HepG2 (cell line): ENCODE measurements around the gene PRSS53. TPM values are rescaled to one million over a fixed set of nuclear protein-coding genes. Genes with fewer than 3 reads are reported as not detected.

Experiments used
- ARHGAP35 ChIP-seq: sonication (generic); formaldehyde crosslinking; IDR thresholded peaks from 2 replicates; pipeline ENCODE4 v1.9.0; 2022; ENCODE audit warnings: mild to moderate bottlenecking, inconsistent platforms, moderate library complexity, missing genetic modification reagents, borderline replicate concordance
- ASH2L ChIP-seq: fragments of 300-600, 200-600 bp; sonication (generic); IDR thresholded peaks from 2 replicates; pipeline ENCODE4 v1.7.0; 2017; ENCODE audit warnings: low read depth, mild to moderate bottlenecking, moderate library complexity, mixed read lengths, low read length; ENCODE audit not compliant: insufficient read length
- ATM ChIP-seq: fragments of 450-650 bp; IDR thresholded peaks from 2 replicates; pipeline ENCODE4 v1.7.1; 2017; ENCODE audit warnings: mild to moderate bottlenecking, borderline replicate concordance
- CREM ChIP-seq, 2 experiments: sonication (generic) in 1 of 2; formaldehyde crosslinking in 1 of 2; IDR thresholded peaks; 2 replicates each; pipeline versions ENCODE4 v1.4.0 to v1.6.1; 2016 to 2020; ENCODE audit warnings: antibody characterized with exemption in 1 of 2, mild to moderate bottlenecking in 1 of 2, missing genetic modification reagents in 1 of 2
- HNRNPL ChIP-seq: fragments of 200-400 bp; formaldehyde crosslinking; IDR thresholded peaks from 2 replicates; pipeline ENCODE4 v1.6.1; 2017; ENCODE audit warnings: mild to moderate bottlenecking, low read depth, low read length
- KMT2B ChIP-seq: IDR thresholded peaks from 2 replicates; pipeline ENCODE4 v1.6.1; 2016; ENCODE audit warnings: missing genetic modification reagents, missing compliant biosample characterization
- PAF1 ChIP-seq: IDR thresholded peaks from 2 replicates; pipeline ENCODE4 v1.6.1; 2016; ENCODE audit warnings: missing genetic modification reagents, missing compliant biosample characterization
- PPARG ChIP-seq: conservative IDR thresholded peaks from 2 replicates; pipeline ENCODE4 v1.6.1; 2016; ENCODE audit warnings: missing biosample characterization, missing genetic modification reagents
- RBM39 ChIP-seq: fragments of 200-400 bp; formaldehyde crosslinking; IDR thresholded peaks from one replicate; pipeline ENCODE4 v1.6.1; 2018; ENCODE audit warnings: antibody characterized with exemption, mild to moderate bottlenecking, low read depth, low read length; ENCODE audit not compliant: poor library complexity, severe bottlenecking
- RFXANK ChIP-seq: IDR thresholded peaks from 2 replicates; pipeline ENCODE4 v1.6.1; 2016
- SP1 ChIP-seq, 2 experiments: fragments of 450-650 bp in 1 of 2; sonication (generic) in 1 of 2; formaldehyde crosslinking in 1 of 2; IDR thresholded peaks; 2 replicates each; pipeline versions ENCODE4 v1.4.0 to v1.6.1; 2016 to 2020; ENCODE audit warnings: missing genetic modification reagents in 1 of 2
- WIZ ChIP-seq: sonication (generic); formaldehyde crosslinking; IDR thresholded peaks from 2 replicates; pipeline ENCODE4 v1.5.1; 2020; ENCODE audit warnings: mild to moderate bottlenecking, missing genetic modification reagents
- ZNF317 ChIP-seq: sonication (generic); formaldehyde crosslinking; IDR thresholded peaks from 2 replicates; pipeline ENCODE4 v1.5.0; 2020; ENCODE audit warnings: mild to moderate bottlenecking, missing genetic modification reagents
- polyA plus RNA-seq, 8 experiments: library from polyadenylated mRNA; depleted of rRNA in 3 of 8; stranded (reverse) in 7 of 8; unstranded in 1 of 8; fragments of >200 nt; fragmentation: Illumina TruSeq in 4 of 8; extraction: Trizol in 4 of 8; gene quantifications; 2 replicates each; pipeline versions ENCODE4 v1.2.1 to v1.2.3, GENCODE V29; 2011 to 2016; ENCODE audit warnings: low read depth in 4 of 8, missing spikeins in 1 of 8, mixed read lengths in 1 of 8; ENCODE audit not compliant: insufficient read depth in 1 of 8
- total RNA-seq, 5 experiments: library from RNA; depleted of rRNA; stranded (reverse); fragments of >200 nt; fragmentation: Illumina TruSeq; extraction: Trizol; gene quantifications; 2 replicates each; pipeline ENCODE4 v1.2.3, GENCODE V29; 2016; ENCODE audit warnings: low read depth in 1 of 5
- TF ChIP-seq, protein P1 (sequence below): IDR thresholded peaks from 2 replicates; pipeline ENCODE4 v1.6.1; 2016; ENCODE audit warnings: missing compliant biosample characterization, missing genetic modification reagents, borderline replicate concordance
- TF ChIP-seq, protein P2 (sequence below): sonication (generic); formaldehyde crosslinking; IDR thresholded peaks from 2 replicates; pipeline ENCODE4 v1.9.0; 2021; ENCODE audit warnings: mild to moderate bottlenecking, missing genetic modification reagents
- TF ChIP-seq, protein P3 (sequence below): sonication (generic); formaldehyde crosslinking; conservative IDR thresholded peaks from 2 replicates; pipeline ENCODE4 v1.4.0; 2020; ENCODE audit warnings: missing genetic modification reagents
- TF ChIP-seq, protein P4 (sequence below): IDR thresholded peaks from 2 replicates; pipeline ENCODE4 v1.6.1; 2012; ENCODE audit warnings: inconsistent platforms
- TF ChIP-seq, protein P5 (sequence below): sonication (generic); formaldehyde crosslinking; IDR thresholded peaks from 2 replicates; pipeline ENCODE4 v1.5.0; 2020; ENCODE audit warnings: missing genetic modification reagents

Gene PRSS53
- total and polyA plus RNA-seq, 2 of the 13 experiments (the other 11 are each of a cell fraction or from before 2014, with no cell fraction given): 2.2 to 7.4 TPM

DNA sequence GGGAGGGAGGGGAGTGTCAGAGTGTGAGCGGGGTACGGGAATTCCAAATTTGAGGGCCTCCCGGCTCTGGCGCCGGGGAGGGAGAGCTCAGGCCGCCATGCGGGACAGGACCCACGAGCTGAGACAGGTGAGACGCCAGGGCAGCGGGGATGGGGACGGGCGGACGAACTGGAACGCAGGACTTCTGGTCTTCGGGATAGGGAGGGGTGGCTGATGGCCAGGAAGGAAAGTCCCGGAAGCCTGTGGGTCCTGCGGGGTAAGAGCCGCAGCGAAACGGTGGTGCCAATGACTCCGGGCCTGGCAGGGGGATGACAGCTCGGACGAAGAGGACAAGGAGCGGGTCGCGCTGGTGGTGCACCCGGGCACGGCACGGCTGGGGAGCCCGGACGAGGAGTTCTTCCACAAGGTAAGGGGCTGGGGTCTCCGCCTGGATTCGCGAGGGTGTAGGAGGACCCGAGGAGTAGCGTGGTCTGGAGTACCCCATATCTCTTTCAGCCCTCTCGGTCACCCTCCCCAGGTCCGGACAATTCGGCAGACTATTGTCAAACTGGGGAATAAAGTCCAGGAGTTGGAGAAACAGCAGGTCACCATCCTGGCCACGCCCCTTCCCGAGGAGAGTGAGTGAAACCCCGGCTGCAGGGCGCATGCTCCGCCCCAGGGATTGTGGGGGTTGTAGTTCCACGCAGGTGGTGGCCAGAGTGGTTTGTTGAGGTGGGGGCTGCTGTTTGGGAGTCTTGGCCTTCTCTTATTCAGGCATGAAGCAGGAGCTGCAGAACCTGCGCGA is 54.8 kb downstream of the PRSS53 start (continued):
- TF ChIP-seq, protein P1, sequence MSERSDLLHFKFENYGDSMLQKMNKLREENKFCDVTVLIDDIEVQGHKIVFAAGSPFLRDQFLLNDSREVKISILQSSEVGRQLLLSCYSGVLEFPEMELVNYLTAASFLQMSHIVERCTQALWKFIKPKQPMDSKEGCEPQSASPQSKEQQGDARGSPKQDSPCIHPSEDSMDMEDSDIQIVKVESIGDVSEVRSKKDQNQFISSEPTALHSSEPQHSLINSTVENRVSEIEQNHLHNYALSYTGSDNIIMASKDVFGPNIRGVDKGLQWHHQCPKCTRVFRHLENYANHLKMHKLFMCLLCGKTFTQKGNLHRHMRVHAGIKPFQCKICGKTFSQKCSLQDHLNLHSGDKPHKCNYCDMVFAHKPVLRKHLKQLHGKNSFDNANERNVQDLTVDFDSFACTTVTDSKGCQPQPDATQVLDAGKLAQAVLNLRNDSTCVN (CRISPR knock-in tag): 0 out of 2 replicates have a peak, but pooled peaks have one; percentile 77
- TF ChIP-seq CREM (IDR thresholded peaks at IDR 0.05): peak; percentile 73; the same call in 1 of the 2 replicates
- no peak for TF ChIP-seq CREM (CRISPR knock-in tag; IDR thresholded peaks at IDR 0.05)
- TF ChIP-seq ASH2L: no peak
- TF ChIP-seq, protein P2, sequence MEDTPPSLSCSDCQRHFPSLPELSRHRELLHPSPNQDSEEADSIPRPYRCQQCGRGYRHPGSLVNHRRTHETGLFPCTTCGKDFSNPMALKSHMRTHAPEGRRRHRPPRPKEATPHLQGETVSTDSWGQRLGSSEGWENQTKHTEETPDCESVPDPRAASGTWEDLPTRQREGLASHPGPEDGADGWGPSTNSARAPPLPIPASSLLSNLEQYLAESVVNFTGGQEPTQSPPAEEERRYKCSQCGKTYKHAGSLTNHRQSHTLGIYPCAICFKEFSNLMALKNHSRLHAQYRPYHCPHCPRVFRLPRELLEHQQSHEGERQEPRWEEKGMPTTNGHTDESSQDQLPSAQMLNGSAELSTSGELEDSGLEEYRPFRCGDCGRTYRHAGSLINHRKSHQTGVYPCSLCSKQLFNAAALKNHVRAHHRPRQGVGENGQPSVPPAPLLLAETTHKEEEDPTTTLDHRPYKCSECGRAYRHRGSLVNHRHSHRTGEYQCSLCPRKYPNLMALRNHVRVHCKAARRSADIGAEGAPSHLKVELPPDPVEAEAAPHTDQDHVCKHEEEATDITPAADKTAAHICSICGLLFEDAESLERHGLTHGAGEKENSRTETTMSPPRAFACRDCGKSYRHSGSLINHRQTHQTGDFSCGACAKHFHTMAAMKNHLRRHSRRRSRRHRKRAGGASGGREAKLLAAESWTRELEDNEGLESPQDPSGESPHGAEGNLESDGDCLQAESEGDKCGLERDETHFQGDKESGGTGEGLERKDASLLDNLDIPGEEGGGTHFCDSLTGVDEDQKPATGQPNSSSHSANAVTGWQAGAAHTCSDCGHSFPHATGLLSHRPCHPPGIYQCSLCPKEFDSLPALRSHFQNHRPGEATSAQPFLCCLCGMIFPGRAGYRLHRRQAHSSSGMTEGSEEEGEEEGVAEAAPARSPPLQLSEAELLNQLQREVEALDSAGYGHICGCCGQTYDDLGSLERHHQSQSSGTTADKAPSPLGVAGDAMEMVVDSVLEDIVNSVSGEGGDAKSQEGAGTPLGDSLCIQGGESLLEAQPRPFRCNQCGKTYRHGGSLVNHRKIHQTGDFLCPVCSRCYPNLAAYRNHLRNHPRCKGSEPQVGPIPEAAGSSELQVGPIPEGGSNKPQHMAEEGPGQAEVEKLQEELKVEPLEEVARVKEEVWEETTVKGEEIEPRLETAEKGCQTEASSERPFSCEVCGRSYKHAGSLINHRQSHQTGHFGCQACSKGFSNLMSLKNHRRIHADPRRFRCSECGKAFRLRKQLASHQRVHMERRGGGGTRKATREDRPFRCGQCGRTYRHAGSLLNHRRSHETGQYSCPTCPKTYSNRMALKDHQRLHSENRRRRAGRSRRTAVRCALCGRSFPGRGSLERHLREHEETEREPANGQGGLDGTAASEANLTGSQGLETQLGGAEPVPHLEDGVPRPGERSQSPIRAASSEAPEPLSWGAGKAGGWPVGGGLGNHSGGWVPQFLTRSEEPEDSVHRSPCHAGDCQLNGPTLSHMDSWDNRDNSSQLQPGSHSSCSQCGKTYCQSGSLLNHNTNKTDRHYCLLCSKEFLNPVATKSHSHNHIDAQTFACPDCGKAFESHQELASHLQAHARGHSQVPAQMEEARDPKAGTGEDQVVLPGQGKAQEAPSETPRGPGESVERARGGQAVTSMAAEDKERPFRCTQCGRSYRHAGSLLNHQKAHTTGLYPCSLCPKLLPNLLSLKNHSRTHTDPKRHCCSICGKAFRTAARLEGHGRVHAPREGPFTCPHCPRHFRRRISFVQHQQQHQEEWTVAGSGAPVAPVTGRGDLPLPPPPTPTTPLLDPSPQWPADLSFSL (CRISPR knock-in tag): no peak; the same call in 1 of the 2 replicates
- TF ChIP-seq PAF1 (CRISPR knock-in tag): no peak
- TF ChIP-seq SP1 (IDR thresholded peaks at IDR 0.05): no peak
- TF ChIP-seq SP1 (CRISPR knock-in tag; IDR thresholded peaks at IDR 0.05): peak; percentile 83
- TF ChIP-seq, protein P3, sequence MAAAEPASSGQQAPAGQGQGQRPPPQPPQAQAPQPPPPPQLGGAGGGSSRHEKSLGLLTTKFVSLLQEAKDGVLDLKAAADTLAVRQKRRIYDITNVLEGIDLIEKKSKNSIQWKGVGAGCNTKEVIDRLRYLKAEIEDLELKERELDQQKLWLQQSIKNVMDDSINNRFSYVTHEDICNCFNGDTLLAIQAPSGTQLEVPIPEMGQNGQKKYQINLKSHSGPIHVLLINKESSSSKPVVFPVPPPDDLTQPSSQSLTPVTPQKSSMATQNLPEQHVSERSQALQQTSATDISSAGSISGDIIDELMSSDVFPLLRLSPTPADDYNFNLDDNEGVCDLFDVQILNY (CRISPR knock-in tag): no peak
- no peak for TF ChIP-seq HNRNPL
- TF ChIP-seq, protein P4, sequence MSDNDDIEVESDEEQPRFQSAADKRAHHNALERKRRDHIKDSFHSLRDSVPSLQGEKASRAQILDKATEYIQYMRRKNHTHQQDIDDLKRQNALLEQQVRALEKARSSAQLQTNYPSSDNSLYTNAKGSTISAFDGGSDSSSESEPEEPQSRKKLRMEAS: peak; percentile 66
- 0 out of 2 replicates have a peak, but pooled peaks have one; percentile 21 for TF ChIP-seq KMT2B
- peak; percentile 77; the same call in 1 of the 2 replicates for TF ChIP-seq ARHGAP35 (CRISPR knock-in tag)
- TF ChIP-seq RFXANK (CRISPR knock-in tag): no peak
- TF ChIP-seq PPARG (CRISPR knock-in tag): 0 out of 2 replicates have a peak, but pooled peaks have one; percentile 24
- peak; percentile 50 for TF ChIP-seq RBM39
- TF ChIP-seq WIZ (CRISPR knock-in tag): no peak
- no peak for TF ChIP-seq ATM
- TF ChIP-seq, protein P5, sequence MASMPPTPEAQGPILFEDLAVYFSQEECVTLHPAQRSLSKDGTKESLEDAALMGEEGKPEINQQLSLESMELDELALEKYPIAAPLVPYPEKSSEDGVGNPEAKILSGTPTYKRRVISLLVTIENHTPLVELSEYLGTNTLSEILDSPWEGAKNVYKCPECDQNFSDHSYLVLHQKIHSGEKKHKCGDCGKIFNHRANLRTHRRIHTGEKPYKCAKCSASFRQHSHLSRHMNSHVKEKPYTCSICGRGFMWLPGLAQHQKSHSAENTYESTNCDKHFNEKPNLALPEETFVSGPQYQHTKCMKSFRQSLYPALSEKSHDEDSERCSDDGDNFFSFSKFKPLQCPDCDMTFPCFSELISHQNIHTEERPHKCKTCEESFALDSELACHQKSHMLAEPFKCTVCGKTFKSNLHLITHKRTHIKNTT: peak; percentile 92; the same call in 1 of the 2 replicates
- TF ChIP-seq ZNF317: no peak
